Nephron progenitor cell (in vitro differentiated cells): ENCODE measurements around the gene ZMYND8.
"Not testable (repeated sequence)": the region's sequence is repeated elsewhere in the genome, so short reads cannot be mapped to it uniquely, and the experiment has no call there.

Experiments used
- DNase-seq: peaks from one replicate; pipeline ENCODE4 v3.0.0; 2021
- H3K27ac Mint-ChIP-seq: 2 replicates; pipeline ENCODE4 v1.8.0; 2021; ENCODE audit warnings: mild to moderate bottlenecking, moderate library complexity, mixed read lengths
- H3K27me3 Mint-ChIP-seq: 2 replicates; pipeline ENCODE4 v1.8.0; 2021; ENCODE audit warnings: mild to moderate bottlenecking, low read depth, mixed read lengths; ENCODE audit not compliant: poor library complexity
- H3K36me3 Mint-ChIP-seq: 2 replicates; pipeline ENCODE4 v1.8.0; 2021; ENCODE audit warnings: low read depth, mixed read lengths
- H3K4me1 Mint-ChIP-seq: 2 replicates; pipeline ENCODE4 v1.8.0; 2021; ENCODE audit warnings: mixed read lengths
- H3K4me3 Mint-ChIP-seq: 2 replicates; pipeline ENCODE4 v1.8.0; 2021; ENCODE audit warnings: mild to moderate bottlenecking, moderate library complexity, mixed read lengths
- H3K9me3 Mint-ChIP-seq: 2 replicates; pipeline ENCODE4 v1.8.0; 2021; ENCODE audit warnings: mild to moderate bottlenecking, moderate library complexity, mixed read lengths
- CTCF ChIP-seq: fragments of 200-600 bp; sonication (generic); IDR thresholded peaks from 2 replicates; pipeline ENCODE4 v1.5.0; 2021; ENCODE audit warnings: antibody characterized with exemption

The ZMYND8 gene

GRCh38 chr20:47178851-47179250 lies 177.6 kb downstream of the ZMYND8 start:
- Mint-ChIP-seq H3K9me3 (peaks cover 5% of the 10 kb centered on the region), H3K27me3 (peaks cover 3% of the 10 kb centered on the region), H3K27ac (no peak overlapping the region), H3K36me3 (peaks cover 13% of the 10 kb centered on the region), H3K4me3 (no peak overlapping the region), H3K4me1 (no peaks in the 10 kb centered on the region)
- TF ChIP-seq CTCF: no peak
- DNase-seq: no peak

GRCh38 chr20:47178277-47178676 lies 178.2 kb downstream of the ZMYND8 start:
- H3K9me3 Mint-ChIP-seq: peaks cover 5% of the 10 kb centered on the region
- peaks cover 7% of the 10 kb centered on the region for H3K27me3 Mint-ChIP-seq
- no peak overlapping the region for H3K27ac Mint-ChIP-seq
- no peak overlapping the region for H3K4me3 Mint-ChIP-seq
- no peaks in the 10 kb centered on the region for H3K4me1 Mint-ChIP-seq
- TF ChIP-seq CTCF: no peak
- no peak for DNase-seq
- H3K36me3 Mint-ChIP-seq: peaks cover 13% of the 10 kb centered on the region

GRCh38 chr20:47176217-47176616 lies 180.3 kb downstream of the ZMYND8 start:
- H3K36me3 Mint-ChIP-seq: peaks cover 10% of the 10 kb centered on the region
- DNase-seq, H3K27me3 Mint-ChIP-seq: not testable (repeated sequence)

GRCh38 chr20:47175493-47175892 lies 181.0 kb downstream of the ZMYND8 start:
- DNase-seq: no peak
- Mint-ChIP-seq H3K27ac (no peak overlapping the region), H3K27me3 (peaks cover 7% of the 10 kb centered on the region), H3K4me1 (no peaks in the 10 kb centered on the region), H3K9me3 (no peaks in the 10 kb centered on the region), H3K36me3 (peaks cover 3% of the 10 kb centered on the region), H3K4me3 (no peak overlapping the region)
- TF ChIP-seq CTCF: no peak

More at GRCh38 chr20:47176217-47176616, 180.3 kb downstream of the ZMYND8 start:
- H3K27ac Mint-ChIP-seq, H3K4me3 Mint-ChIP-seq, H3K4me1 Mint-ChIP-seq, H3K9me3 Mint-ChIP-seq: not testable (repeated sequence)

GRCh38 chr20:47174456-47175243 lies 181.8 kb downstream of the ZMYND8 start:
- Mint-ChIP-seq H3K27ac (no peak overlapping the region), H3K27me3 (peaks cover 7% of the 10 kb centered on the region), H3K36me3 (no peaks in the 10 kb centered on the region), H3K9me3 (no peaks in the 10 kb centered on the region), H3K4me3 (no peak overlapping the region), H3K4me1 (no peaks in the 10 kb centered on the region)
- TF ChIP-seq CTCF: no peak
- DNase-seq: no peak

- Mint-ChIP-seq H3K27ac (no peak overlapping the region), H3K9me3 (no peaks in the 10 kb centered on the region), H3K36me3 (no peaks in the 10 kb centered on the region), H3K27me3 (peaks cover 10% of the 10 kb centered on the region), H3K4me3 (no peak overlapping the region), H3K4me1 (no peaks in the 10 kb centered on the region)
- TF ChIP-seq CTCF: no peak
- DNase-seq: no peak
These were observed 182.8 kb downstream of the ZMYND8 start for GRCh38 chr20:47173596-47174216.
